MM.1S (cell line): ENCODE results near the gene SORD.
"Not testable (repeated sequence)": the region's sequence is repeated elsewhere in the genome, so short reads cannot be mapped to it uniquely, and the experiment has no call there.

Experiments
- DNase-seq: peaks from one replicate; pipeline ENCODE4 v3.0.0-alpha.2; 2015
- H2AFZ ChIP-seq: fragments of 300-600 bp; sonication (generic); 2 replicates; pipeline ENCODE4 v1.6.0; 2016; ENCODE audit warnings: antibody characterized with exemption, low read length
- H3F3A ChIP-seq: fragments of 300-600 bp; sonication (generic); 2 replicates; pipeline ENCODE4 v1.6.1; 2016; ENCODE audit warnings: mild to moderate bottlenecking, antibody characterized with exemption, low read length, moderate library complexity, mixed read lengths; ENCODE audit not compliant: insufficient read depth
- H3K27ac ChIP-seq: fragments of 300-600 bp; sonication (generic); 2 replicates; pipeline ENCODE4 v1.5.1; 2016; ENCODE audit warnings: mild to moderate bottlenecking, low read length
- H3K27me3 ChIP-seq: fragments of 300-600 bp; sonication (generic); replicated peaks from 2 replicates; pipeline ENCODE4 v1.6.0; 2016; ENCODE audit warnings: low read length; ENCODE audit not compliant: insufficient read depth
- H3K36me3 ChIP-seq: fragments of 300-600 bp; sonication (generic); replicated peaks from 2 replicates; pipeline ENCODE4 v1.6.1; 2016; ENCODE audit warnings: mild to moderate bottlenecking, low read length, mixed read lengths; ENCODE audit not compliant: insufficient read depth
- H3K4me1 ChIP-seq: fragments of 300-600 bp; sonication (generic); 2 replicates; pipeline ENCODE4 v1.6.1; 2016; ENCODE audit warnings: low read length, mixed read lengths
- H3K4me2 ChIP-seq: fragments of 300-600 bp; sonication (generic); 2 replicates; pipeline ENCODE4 v1.6.0; 2016; ENCODE audit warnings: low read depth, low read length
- H3K4me3 ChIP-seq: fragments of 300-600 bp; sonication (generic); 2 replicates; pipeline ENCODE4 v1.5.1; 2016; ENCODE audit warnings: low read length, mixed read lengths
- H3K79me2 ChIP-seq: fragments of 300-600 bp; sonication (generic); 2 replicates; pipeline ENCODE4 v1.6.1; 2016; ENCODE audit warnings: mixed run types, low read length, mixed read lengths
- H3K9ac ChIP-seq: fragments of 300-600 bp; sonication (generic); 2 replicates; pipeline ENCODE4 v1.6.1; 2016; ENCODE audit warnings: low read length, mixed read lengths
- H3K9me2 ChIP-seq: fragments of 300-600 bp; sonication (generic); replicated peaks from 2 replicates; pipeline ENCODE4 v1.6.1; 2016; ENCODE audit warnings: mild to moderate bottlenecking, low read length, mixed read lengths; ENCODE audit not compliant: insufficient read depth
- H3K9me3 ChIP-seq: fragments of 300-600 bp; sonication (generic); replicated peaks from 2 replicates; pipeline ENCODE4 v1.6.1; 2016; ENCODE audit warnings: mild to moderate bottlenecking, low read length, mixed read lengths; ENCODE audit not compliant: insufficient read depth
- H4K20me1 ChIP-seq: fragments of 300-600 bp; sonication (generic); 2 replicates; pipeline ENCODE4 v1.6.1; 2016; ENCODE audit warnings: mild to moderate bottlenecking, low read length, moderate library complexity, mixed read lengths; ENCODE audit not compliant: insufficient read depth
- EZH2phosphoT487 ChIP-seq: fragments of 300-600 bp; sonication (generic); IDR thresholded peaks from 2 replicates; pipeline ENCODE4 v1.6.1; 2018; ENCODE audit warnings: antibody characterized with exemption, low read length
- TF ChIP-seq, protein P1 (sequence below): fragments of 300-600 bp; sonication (generic); IDR thresholded peaks from 2 replicates; pipeline ENCODE4 v1.5.1; 2016; ENCODE audit warnings: antibody characterized with exemption, low read length, mixed read lengths

SORD gene

DNA sequence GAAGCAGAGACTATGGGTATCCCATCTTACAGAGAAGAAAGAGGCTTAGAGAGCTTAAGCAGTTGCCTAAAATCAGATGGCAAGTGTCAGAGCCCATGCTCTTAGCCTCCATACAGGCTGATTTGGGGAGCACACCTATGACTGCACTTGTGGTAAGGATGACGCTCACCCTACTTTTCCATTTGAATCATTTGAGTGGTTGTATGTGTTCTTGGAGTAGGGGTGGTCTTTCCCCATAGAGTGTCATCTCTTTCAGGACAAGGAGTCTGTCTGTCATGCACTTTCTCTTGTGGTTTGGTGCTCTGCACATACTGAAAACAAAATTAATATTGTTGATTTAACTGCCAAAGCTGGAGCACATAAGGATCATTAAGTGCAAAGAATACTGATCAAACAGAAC, 35.3 kb upstream of the SORD start:
- not testable (repeated sequence) for H3K4me2 ChIP-seq, H3K36me3 ChIP-seq, H3K9me3 ChIP-seq, H3K4me3 ChIP-seq, H3K4me1 ChIP-seq, H2AFZ ChIP-seq, DNase-seq, H3K27me3 ChIP-seq, H3K9me2 ChIP-seq, H3F3A ChIP-seq, H3K9ac ChIP-seq, H4K20me1 ChIP-seq, H3K79me2 ChIP-seq, H3K27ac ChIP-seq

- H4K20me1 ChIP-seq, DNase-seq: not testable (repeated sequence)
Observed at GRCh38 chr15:44988184-44988869, 34.7 kb upstream of the SORD start.

DNA sequence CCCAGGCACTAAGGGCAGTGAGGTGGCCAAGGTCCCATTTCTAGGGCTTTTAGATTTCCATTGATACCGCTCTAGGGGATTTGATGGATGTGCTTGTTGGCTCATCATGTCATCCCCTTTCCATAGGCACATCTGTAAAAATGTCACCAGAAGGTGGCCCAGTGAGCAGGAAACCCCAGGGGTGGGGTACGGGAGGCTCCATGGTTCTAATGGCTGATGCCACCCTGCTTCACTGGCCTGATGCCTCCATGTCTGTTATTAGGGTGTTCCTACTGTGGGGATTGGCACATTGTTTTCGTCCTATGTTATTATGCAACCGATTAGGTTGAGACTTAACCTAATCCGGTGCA, 34.1 kb upstream of the SORD start:
- H3K4me2 ChIP-seq, H3K79me2 ChIP-seq, H3K4me3 ChIP-seq, H3F3A ChIP-seq, H3K9me3 ChIP-seq, H3K27ac ChIP-seq, H2AFZ ChIP-seq, H3K27me3 ChIP-seq, H3K9ac ChIP-seq, H4K20me1 ChIP-seq, H3K4me1 ChIP-seq, H3K36me3 ChIP-seq, H3K9me2 ChIP-seq, DNase-seq: not testable (repeated sequence)

More at GRCh38 chr15:44988184-44988869, 34.7 kb upstream of the SORD start:
- not testable (repeated sequence) for H3K9me2 ChIP-seq, H3K27ac ChIP-seq, H3K27me3 ChIP-seq, H3K36me3 ChIP-seq, H3K4me1 ChIP-seq, H2AFZ ChIP-seq, H3K9me3 ChIP-seq, H3K9ac ChIP-seq, H3F3A ChIP-seq, H3K4me3 ChIP-seq, H3K4me2 ChIP-seq, H3K79me2 ChIP-seq

- not testable (repeated sequence) for H3K79me2 ChIP-seq, H3K27ac ChIP-seq, H3K4me3 ChIP-seq, H3K4me2 ChIP-seq, H3K4me1 ChIP-seq, H3K9me3 ChIP-seq, H3K9me2 ChIP-seq, H3F3A ChIP-seq, H4K20me1 ChIP-seq, H3K36me3 ChIP-seq, H3K27me3 ChIP-seq, DNase-seq, H3K9ac ChIP-seq, H2AFZ ChIP-seq
Observed at GRCh38 chr15:44997632-44998031, 25.4 kb upstream of the SORD start.

- no peaks in the 10 kb centered on the region for H3K9me2 ChIP-seq
- no peaks in the 10 kb centered on the region for H3F3A ChIP-seq
- H3K27me3 ChIP-seq, result no peaks in the 10 kb centered on the region
- no peak for TF ChIP-seq EZH2phosphoT487
- TF ChIP-seq, protein P1, sequence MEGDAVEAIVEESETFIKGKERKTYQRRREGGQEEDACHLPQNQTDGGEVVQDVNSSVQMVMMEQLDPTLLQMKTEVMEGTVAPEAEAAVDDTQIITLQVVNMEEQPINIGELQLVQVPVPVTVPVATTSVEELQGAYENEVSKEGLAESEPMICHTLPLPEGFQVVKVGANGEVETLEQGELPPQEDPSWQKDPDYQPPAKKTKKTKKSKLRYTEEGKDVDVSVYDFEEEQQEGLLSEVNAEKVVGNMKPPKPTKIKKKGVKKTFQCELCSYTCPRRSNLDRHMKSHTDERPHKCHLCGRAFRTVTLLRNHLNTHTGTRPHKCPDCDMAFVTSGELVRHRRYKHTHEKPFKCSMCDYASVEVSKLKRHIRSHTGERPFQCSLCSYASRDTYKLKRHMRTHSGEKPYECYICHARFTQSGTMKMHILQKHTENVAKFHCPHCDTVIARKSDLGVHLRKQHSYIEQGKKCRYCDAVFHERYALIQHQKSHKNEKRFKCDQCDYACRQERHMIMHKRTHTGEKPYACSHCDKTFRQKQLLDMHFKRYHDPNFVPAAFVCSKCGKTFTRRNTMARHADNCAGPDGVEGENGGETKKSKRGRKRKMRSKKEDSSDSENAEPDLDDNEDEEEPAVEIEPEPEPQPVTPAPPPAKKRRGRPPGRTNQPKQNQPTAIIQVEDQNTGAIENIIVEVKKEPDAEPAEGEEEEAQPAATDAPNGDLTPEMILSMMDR, result no peak
- no peaks in the 10 kb centered on the region for H3K79me2 ChIP-seq
- no peak overlapping the region for H3K27ac ChIP-seq
- DNase-seq, result no peak
- H3K9ac ChIP-seq, result no peak overlapping the region
- H3K4me3 ChIP-seq, result no peak overlapping the region
- H3K4me2 ChIP-seq, result no peak overlapping the region
- no peak overlapping the region for H2AFZ ChIP-seq
- H3K4me1 ChIP-seq, result no peaks in the 10 kb centered on the region
- H4K20me1 ChIP-seq, result no peaks in the 10 kb centered on the region
- H3K9me3 ChIP-seq, result no peaks in the 10 kb centered on the region
- H3K36me3 ChIP-seq, result no peaks in the 10 kb centered on the region
Observed at GRCh38 chr15:44999105-44999504, 23.9 kb upstream of the SORD start.

DNA sequence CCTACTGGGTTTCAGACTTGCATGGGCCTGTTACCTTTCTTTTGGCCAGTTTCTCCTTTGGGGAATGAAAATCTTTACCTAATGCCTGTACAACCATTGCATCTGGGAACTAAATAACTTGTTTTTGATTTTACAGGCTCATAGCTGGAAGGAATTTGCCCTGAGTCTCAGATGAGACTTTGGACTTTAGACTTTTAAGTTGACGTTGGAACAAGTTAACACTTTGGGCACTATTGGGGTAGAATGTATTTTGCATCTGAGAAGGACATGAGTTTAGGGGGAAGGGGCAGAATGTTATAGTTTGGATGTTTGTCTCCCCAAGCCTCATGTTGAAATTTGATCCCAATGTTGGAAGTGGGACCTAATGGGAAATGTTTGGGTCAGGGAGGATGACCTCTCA, 21.8 kb upstream of the SORD start:
- H3K9ac ChIP-seq, H3F3A ChIP-seq, H3K4me3 ChIP-seq, H3K9me2 ChIP-seq, H3K36me3 ChIP-seq, H3K9me3 ChIP-seq, DNase-seq, H3K27ac ChIP-seq, H3K4me1 ChIP-seq, H4K20me1 ChIP-seq, H3K79me2 ChIP-seq, H3K4me2 ChIP-seq, H3K27me3 ChIP-seq, H2AFZ ChIP-seq: not testable (repeated sequence)

DNA sequence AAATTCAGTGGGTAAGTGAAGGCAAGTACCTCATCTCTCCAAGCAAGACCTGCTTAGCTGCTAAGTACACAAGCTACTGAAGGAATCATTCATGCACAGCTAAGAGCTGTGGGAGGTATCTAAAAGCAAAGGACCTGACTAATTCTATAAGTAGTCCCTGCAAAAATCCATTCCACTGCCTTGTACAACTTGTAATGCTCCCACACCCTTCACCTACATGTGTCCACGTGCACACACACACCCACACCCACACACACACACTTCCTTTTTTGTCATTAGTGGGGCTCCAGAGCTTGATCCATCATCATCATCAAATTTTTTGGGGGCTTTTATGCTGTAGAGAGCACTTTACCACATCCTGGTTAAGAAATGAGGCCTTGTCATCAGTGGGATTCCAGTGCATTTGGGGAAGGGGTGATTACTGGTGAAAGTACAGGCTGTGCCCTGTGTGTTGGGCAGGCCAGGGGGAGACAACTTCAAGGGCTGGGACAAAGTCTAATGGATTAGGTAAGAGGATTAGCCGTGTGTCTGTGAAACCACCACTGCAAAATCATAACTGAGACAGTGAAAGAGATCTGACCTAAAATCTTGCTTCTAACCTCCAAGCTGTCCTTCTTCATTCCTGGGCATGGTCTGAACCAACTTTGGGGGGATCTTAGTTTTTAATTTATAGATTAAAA, 19.1 kb upstream of the SORD start:
- H3K9me3 ChIP-seq, H3K9me2 ChIP-seq, H3K4me3 ChIP-seq, H3K79me2 ChIP-seq, H3K9ac ChIP-seq, H3K27ac ChIP-seq, H3F3A ChIP-seq, H3K36me3 ChIP-seq, H3K4me1 ChIP-seq, H4K20me1 ChIP-seq, H2AFZ ChIP-seq, H3K27me3 ChIP-seq, H3K4me2 ChIP-seq, DNase-seq: not testable (repeated sequence)
